Measurements from ENCODE around the gene RPP38. TPM values are rescaled to one million over a fixed set of nuclear protein-coding genes. Genes with fewer than 3 reads are reported as not detected.

RPP38 gene
- total RNA-seq, result 10 to 100 TPM; 15.5 to 17.5 TPM

GRCh38 chr10:15097011-15097812, at the start of gene RPP38:
TSS of gene RPP38 (plus strand) at chr10:15097355. CDS start at chr10:15103315, 5,960 bp downstream.
- Mint-ChIP-seq H3K27ac (peak within 1 kb of the TSS; percentile 97 to 100), H3K9me3 (no peaks in the 10 kb centered on the region), H3K36me3 (peaks cover 7 to 9% of the 10 kb centered on the region in 2 donors)
- DNase-seq (ENCODE audit: low spot score in 2 of 2), result peak; percentile 96 to 97
- peak; percentile 91 to 93 for ATAC-seq

- ATAC-seq (no peak), DNase-seq (ENCODE audit: low spot score in 2 of 2) (no peak)
- no peaks in the 10 kb centered on the region for H3K9me3 Mint-ChIP-seq
Measured at GRCh38 chr10:15049533-15049932, 47.6 kb upstream of the RPP38 start.

GRCh38 chr10:15052121-15052520, 45.0 kb upstream of the RPP38 start:
- H3K36me3 Mint-ChIP-seq, result no peaks in the 10 kb centered on the region

More at GRCh38 chr10:15049533-15049932, 47.6 kb upstream of the RPP38 start:
- no peak overlapping the region for H3K27ac Mint-ChIP-seq
- no peaks in the 10 kb centered on the region for H3K36me3 Mint-ChIP-seq

GRCh38 chr10:15053061-15053460, 44.1 kb upstream of the RPP38 start:
- no peak for DNase-seq (ENCODE audit: low spot score in 2 of 2)
- Mint-ChIP-seq H3K27ac (no peak overlapping the region), H3K36me3 (no peaks in the 10 kb centered on the region), H3K9me3 (no peaks in the 10 kb centered on the region)
- no peak for ATAC-seq

More at GRCh38 chr10:15052121-15052520, 45.0 kb upstream of the RPP38 start:
- DNase-seq (ENCODE audit: low spot score in 2 of 2) (no peak), ATAC-seq (no peak)
- H3K27ac Mint-ChIP-seq, result no peak overlapping the region
- H3K9me3 Mint-ChIP-seq, result no peaks in the 10 kb centered on the region

GRCh38 chr10:15058689-15059088, 38.5 kb upstream of the RPP38 start:
- Mint-ChIP-seq H3K27ac (no peak overlapping the region), H3K9me3 (peaks cover 8 to 10% of the 10 kb centered on the region in 2 donors), H3K36me3 (peaks cover 18 to 20% of the 10 kb centered on the region in 2 donors)
- ATAC-seq, result no peak
- DNase-seq (ENCODE audit: low spot score in 2 of 2), result no peak

GRCh38 chr10:15059914-15060313, 37.2 kb upstream of the RPP38 start:
- H3K27ac Mint-ChIP-seq, result no peak overlapping the region
- H3K36me3 Mint-ChIP-seq, result peaks cover 18 to 20% of the 10 kb centered on the region in 2 donors
- H3K9me3 Mint-ChIP-seq, result peaks cover 8 to 10% of the 10 kb centered on the region in 2 donors
- DNase-seq (ENCODE audit: low spot score in 2 of 2) (no peak), ATAC-seq (no peak)

- DNase-seq (ENCODE audit: low spot score in 2 of 2) (no peak), ATAC-seq (no peak)
- peaks cover 8 to 16% of the 10 kb centered on the region in 2 donors for H3K9me3 Mint-ChIP-seq
- H3K36me3 Mint-ChIP-seq, result peaks cover 23 to 25% of the 10 kb centered on the region in 2 donors
- no peak overlapping the region for H3K27ac Mint-ChIP-seq
Measured at GRCh38 chr10:15060638-15061037, 36.5 kb upstream of the RPP38 start.

GRCh38 chr10:15067154-15067553, 30.0 kb upstream of the RPP38 start:
- ATAC-seq (no peak), DNase-seq (ENCODE audit: low spot score in 2 of 2) (no peak)
- H3K9me3 Mint-ChIP-seq, result peaks cover 3 to 10% of the 10 kb centered on the region in 2 donors
- peaks cover 5% of the 10 kb centered on the region in 2 donors for H3K36me3 Mint-ChIP-seq
- no peak overlapping the region for H3K27ac Mint-ChIP-seq

GRCh38 chr10:15068802-15069201, 28.4 kb upstream of the RPP38 start:
- ATAC-seq (no peak), DNase-seq (ENCODE audit: low spot score in 2 of 2) (no peak)
- H3K27ac Mint-ChIP-seq, result no peak overlapping the region
- H3K36me3 Mint-ChIP-seq, result peaks cover 5% of the 10 kb centered on the region in 2 donors
- peaks cover 3 to 10% of the 10 kb centered on the region in 2 donors for H3K9me3 Mint-ChIP-seq

- ATAC-seq, result no peak
- Mint-ChIP-seq H3K9me3 (peaks cover 3 to 10% of the 10 kb centered on the region in 2 donors), H3K27ac (no peak overlapping the region), H3K36me3 (peaks cover 5% of the 10 kb centered on the region in 2 donors)
- no peak for DNase-seq (ENCODE audit: low spot score in 2 of 2)
Measured at GRCh38 chr10:15069230-15069629, 27.9 kb upstream of the RPP38 start.

- DNase-seq (ENCODE audit: low spot score in 2 of 2), result no peak
- Mint-ChIP-seq H3K9me3 (peaks cover 3 to 4% of the 10 kb centered on the region in 2 donors), H3K27ac (no peak overlapping the region), H3K36me3 (no peaks in the 10 kb centered on the region)
- ATAC-seq, result no peak
Measured at GRCh38 chr10:15072358-15072757, 24.8 kb upstream of the RPP38 start.

GRCh38 chr10:15075421-15075820, 21.7 kb upstream of the RPP38 start:
- no peak for DNase-seq (ENCODE audit: low spot score in 2 of 2)
- ATAC-seq, result no peak
- no peaks in the 10 kb centered on the region for H3K36me3 Mint-ChIP-seq
- no peaks in the 10 kb centered on the region for H3K9me3 Mint-ChIP-seq
- no peak overlapping the region for H3K27ac Mint-ChIP-seq

GRCh38 chr10:15083674-15084501, 13.3 kb upstream of the RPP38 start:
- Mint-ChIP-seq H3K9me3 (no peaks in the 10 kb centered on the region), H3K27ac (no peak overlapping the region), H3K36me3 (no peaks in the 10 kb centered on the region)
- peak in 1 of 2 donors; percentile 50 for DNase-seq (ENCODE audit: low spot score in 2 of 2)
- ATAC-seq, result no peak

GRCh38 chr10:15084502-15084922, 12.6 kb upstream of the RPP38 start:
- ATAC-seq, result peak in 1 of 2 donors; percentile 59
- peak in 1 of 2 donors; percentile 13 for DNase-seq (ENCODE audit: low spot score in 2 of 2)
- Mint-ChIP-seq H3K27ac (no peak overlapping the region), H3K9me3 (no peaks in the 10 kb centered on the region), H3K36me3 (no peaks in the 10 kb centered on the region)

- ATAC-seq, result peak; percentile 98 to 99
- DNase-seq (ENCODE audit: low spot score in 2 of 2), result peak; percentile 82 to 88
- Mint-ChIP-seq H3K36me3 (no peaks in the 10 kb centered on the region), H3K9me3 (no peaks in the 10 kb centered on the region), H3K27ac (no peak within 1 kb of the TSS)
Measured at GRCh38 chr10:15088428-15089261, 8.5 kb upstream of the RPP38 start, which contains the start of gene ACBD7. TSS of gene ACBD7 (minus strand) at chr10:15088776. CDS start at chr10:15088728, 48 bp downstream.

- Mint-ChIP-seq H3K27ac (no peak overlapping the region), H3K36me3 (no peaks in the 10 kb centered on the region), H3K9me3 (no peaks in the 10 kb centered on the region)
- ATAC-seq (no peak), DNase-seq (ENCODE audit: low spot score in 2 of 2) (peak in 1 of 2 donors; percentile 11)
Measured at GRCh38 chr10:15091418-15091817, 5.7 kb upstream of the RPP38 start.

Data from activated naive CD4-positive, alpha-beta T cell treated with anti-CD3 and anti-CD28 coated beads, Interleukin-2, amount 50 U/mL, for 72 hours (primary cell).